IPS DF 4.7 (cell line): ENCODE measurements around the gene ZFAND2B.
"Not testable (repeated sequence)": the region's sequence is repeated elsewhere in the genome, so short reads cannot be mapped to it uniquely, and the experiment has no call there.

Source experiments
- DNase-seq: peaks from one replicate; pipeline ENCODE4 v3.0.0-alpha.2; 2013; ENCODE audit warnings: low spot score; ENCODE audit errors: extremely low read depth

ZFAND2B gene

GRCh38 chr2:219175928-219176817 is 30.4 kb upstream of the ZFAND2B start:
- no peak for DNase-seq

GRCh38 chr2:219176818-219177551 is 29.6 kb upstream of the ZFAND2B start, which contains the start of gene CNPPD1:
TSS of gene CNPPD1 (minus strand) at chr2:219176925. CDS start at chr2:219176828, 97 bp downstream.
- no peak for DNase-seq

- no peak for DNase-seq
Observed at GRCh38 chr2:219177552-219178376, 28.8 kb upstream of the ZFAND2B start, which contains the start of gene RETREG2. TSS of gene RETREG2 (plus strand) at chr2:219178275. CDS start at chr2:219178353, 78 bp downstream.

- DNase-seq, result no peak
Observed at GRCh38 chr2:219178377-219179175, 28.0 kb upstream of the ZFAND2B start.

GRCh38 chr2:219179601-219180465 is 26.7 kb upstream of the ZFAND2B start:
- no peak for DNase-seq

GRCh38 chr2:219180961-219181360 is 25.6 kb upstream of the ZFAND2B start:
- no peak for DNase-seq

GRCh38 chr2:219181531-219181930 is 25.1 kb upstream of the ZFAND2B start:
- no peak for DNase-seq

- no peak for DNase-seq
Observed at GRCh38 chr2:219182331-219183150, 24.0 kb upstream of the ZFAND2B start.

GRCh38 chr2:219183151-219183772 is 23.3 kb upstream of the ZFAND2B start:
- no peak for DNase-seq

- no peak for DNase-seq
Observed at GRCh38 chr2:219184121-219184520, 22.5 kb upstream of the ZFAND2B start.

GRCh38 chr2:219186754-219187456 is 19.7 kb upstream of the ZFAND2B start:
- DNase-seq, result no peak

- no peak for DNase-seq
Observed at GRCh38 chr2:219197388-219197787, 9.2 kb upstream of the ZFAND2B start.

GRCh38 chr2:219198974-219199373 is 7.6 kb upstream of the ZFAND2B start:
- DNase-seq, result no peak

- DNase-seq, result no peak
Observed at GRCh38 chr2:219199470-219200211, 6.9 kb upstream of the ZFAND2B start.

GRCh38 chr2:219200502-219201326 is 5.9 kb upstream of the ZFAND2B start:
- DNase-seq, result not testable (repeated sequence)

GRCh38 chr2:219201331-219201730 is 5.3 kb upstream of the ZFAND2B start:
- not testable (repeated sequence) for DNase-seq
